GM11168 (cell line): ENCODE data around the gene COX4I2.
"Not testable (repeated sequence)": the region's sequence is repeated elsewhere in the genome, so short reads cannot be mapped to it uniquely, and the experiment has no call there.

Source experiments
- in situ Hi-C: fragments of 300-500 bp; cut with MboI; formaldehyde crosslinking; loops from one replicate; pipeline ENCODE4 v1.12.0; 2022; ENCODE audit warnings: low sequenced_read_pairs; ENCODE audit not compliant: unreplicated experiment

The COX4I2 gene

DNA sequence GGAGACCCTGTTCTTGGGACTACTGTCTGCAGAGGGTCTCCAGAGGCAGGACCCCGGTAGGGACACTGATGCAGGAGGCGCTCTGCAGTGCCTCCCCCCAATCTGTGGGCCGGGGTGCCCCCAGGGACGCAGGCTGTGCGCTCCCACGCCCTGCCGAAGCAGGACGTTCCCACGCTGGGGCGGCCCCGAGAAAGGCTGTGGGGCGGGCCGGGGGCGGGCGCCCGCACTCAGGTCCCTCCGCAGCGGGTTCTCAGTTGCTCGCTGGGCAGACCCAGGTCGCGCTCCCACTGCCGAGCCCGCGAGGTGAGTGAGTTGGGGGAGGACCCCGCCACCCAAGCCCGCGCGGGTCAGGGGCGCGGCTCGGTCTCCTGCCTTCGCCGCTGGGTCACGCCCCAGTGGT is at the start of gene COX4I2:
COX4I2 (plus strand) TSS at position 253 of the 400 bp plus-strand sequence. CDS start 1,106 bp downstream, outside the sequence.
- in situ Hi-C loops, result no loop called here

DNA sequence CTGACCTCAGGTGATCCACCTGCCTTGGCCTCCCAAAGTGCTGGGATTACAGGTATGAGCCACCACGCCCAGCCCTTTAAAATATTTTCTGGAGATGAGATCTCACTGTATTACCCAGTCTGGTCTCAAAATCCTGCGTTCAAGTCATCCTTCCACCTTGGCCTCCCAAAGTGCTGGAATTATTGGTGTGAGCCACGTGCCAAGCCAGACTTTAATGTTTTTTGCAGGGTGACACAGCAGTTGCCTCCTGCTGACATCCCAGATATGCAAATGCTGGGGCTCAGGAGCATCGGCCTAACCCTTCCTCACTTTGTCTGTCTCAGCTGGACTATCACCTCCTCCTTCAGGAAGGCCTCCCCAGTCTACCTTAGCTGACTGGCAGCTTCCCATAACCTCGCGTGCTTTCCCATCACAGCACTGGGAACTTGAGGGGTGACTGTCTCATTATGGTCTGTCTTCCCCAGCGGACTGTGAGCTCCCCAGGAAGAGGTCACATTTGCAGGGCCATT is 46.9 kb upstream of the COX4I2 start:
- in situ Hi-C loops, result no loop called here

DNA sequence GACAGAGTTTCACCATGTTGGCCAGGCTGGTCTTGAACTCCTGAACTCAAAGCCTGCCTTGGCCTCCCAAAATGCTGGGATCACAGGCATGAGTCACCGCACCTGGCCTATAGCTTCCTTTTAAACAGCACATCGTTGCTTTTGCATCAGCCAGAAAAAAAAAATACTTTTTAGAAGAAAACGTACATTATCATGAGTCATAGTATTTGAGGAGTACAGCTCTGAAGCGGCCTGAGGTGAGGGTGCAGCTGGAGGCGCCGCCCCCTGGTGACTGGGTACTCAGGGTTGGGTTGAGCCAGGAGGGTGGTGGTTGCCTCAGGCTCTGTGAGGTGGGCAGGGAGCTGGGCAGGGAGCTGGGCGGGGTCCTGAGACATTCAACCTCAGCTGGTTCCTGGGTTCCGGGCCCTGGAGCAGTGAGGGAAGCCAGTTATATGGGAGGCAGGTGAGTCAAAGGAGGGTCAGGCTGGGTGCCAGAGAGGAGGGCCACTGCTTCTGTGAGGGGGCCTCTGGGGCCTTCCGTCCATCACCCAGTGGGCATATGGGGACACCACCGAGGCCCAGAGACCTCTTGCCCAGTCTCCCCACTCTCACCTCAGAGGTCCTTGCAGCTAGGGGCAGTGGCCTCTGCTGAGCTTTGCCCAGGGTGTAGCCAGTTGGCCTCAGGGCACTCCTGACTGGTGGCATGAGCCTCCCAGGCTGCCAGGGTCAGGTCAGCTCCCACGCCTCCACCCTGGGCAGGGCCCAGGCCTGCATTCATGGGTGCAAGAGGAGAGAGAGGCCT is 44.3 kb upstream of the COX4I2 start:
- in situ Hi-C loops, result no loop called here

DNA sequence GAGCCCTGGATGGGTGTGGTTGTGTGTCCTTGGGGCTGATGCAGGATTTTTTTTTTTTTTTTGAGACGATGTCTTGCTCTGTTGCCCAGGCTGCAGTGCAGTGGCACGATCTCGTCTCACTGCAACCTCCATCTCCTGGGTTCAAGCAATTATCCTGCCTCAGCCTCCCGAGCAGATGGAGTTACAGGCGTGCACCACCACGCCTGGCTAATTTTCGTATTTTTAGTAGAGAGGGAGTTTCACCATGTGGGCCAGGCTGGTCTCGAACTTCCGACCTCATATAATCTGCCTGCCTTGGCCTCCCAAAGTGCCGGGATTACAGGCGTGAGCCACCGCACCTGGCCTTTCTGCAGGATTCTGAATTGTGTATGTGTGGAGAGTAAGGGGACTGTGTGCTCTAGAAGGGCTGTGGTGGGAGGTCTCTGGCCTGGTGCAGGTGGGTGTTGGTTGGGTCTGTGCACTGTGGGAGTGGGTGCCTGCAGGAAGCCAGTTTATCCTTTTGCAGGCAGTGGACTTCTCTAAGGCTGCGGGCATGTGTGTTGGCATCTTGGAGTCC is 43.6 kb upstream of the COX4I2 start:
- in situ Hi-C loops, result no loop called here

DNA sequence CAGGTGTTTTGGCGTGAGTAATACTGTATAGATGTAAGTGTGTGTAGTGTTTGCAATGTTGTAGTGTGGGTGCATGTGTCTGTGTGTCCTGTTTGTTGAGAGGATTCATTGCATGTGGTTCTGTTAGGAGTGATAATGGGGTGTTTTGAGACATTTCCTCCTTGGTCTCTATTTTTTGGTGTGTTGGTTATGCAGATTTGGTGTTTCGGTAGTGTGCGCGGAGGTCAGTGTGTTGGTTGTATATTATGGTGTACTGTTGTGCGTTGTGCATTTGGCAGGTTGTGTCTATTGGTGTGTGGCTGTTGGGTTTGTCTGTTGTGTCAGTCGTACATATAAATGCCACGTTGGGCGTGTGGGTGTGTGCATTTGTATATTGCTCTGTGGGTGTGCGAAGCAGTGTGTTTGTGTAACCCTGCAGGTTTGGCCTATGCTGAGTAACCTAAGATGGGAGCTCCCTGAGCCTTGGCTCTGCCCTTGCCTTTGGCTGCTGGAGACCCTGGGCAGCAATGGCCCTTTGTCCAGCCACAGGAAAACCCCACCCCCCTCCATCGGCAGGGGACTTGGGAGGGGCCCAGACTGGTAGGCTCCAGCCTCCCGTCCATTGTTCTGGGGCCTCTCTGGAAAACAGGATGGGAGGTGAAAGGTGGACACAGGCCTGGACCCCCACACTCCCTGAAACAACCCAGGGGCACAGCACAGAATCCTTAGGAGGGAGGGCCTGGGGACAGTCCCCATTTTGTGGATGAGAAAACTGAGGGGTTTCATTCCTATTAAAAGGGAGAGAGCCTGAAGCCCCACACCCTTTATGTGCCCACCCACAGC is 42.9 kb upstream of the COX4I2 start:
- in situ Hi-C loops, result no loop called here

DNA sequence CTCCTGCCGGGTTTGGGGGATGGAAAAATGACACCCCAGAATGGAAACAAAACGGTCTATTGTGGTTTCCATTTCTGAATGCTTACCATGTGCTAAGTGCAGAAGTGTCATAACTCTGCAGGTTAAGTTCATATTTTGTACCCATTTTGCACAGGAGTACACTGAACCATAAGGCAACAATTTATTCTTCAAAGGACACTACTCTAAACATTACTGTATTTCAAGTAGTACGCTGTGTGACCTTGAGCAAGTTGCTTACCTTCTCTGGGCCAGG is 42.4 kb upstream of the COX4I2 start:
- in situ Hi-C loops, result no loop called here

DNA sequence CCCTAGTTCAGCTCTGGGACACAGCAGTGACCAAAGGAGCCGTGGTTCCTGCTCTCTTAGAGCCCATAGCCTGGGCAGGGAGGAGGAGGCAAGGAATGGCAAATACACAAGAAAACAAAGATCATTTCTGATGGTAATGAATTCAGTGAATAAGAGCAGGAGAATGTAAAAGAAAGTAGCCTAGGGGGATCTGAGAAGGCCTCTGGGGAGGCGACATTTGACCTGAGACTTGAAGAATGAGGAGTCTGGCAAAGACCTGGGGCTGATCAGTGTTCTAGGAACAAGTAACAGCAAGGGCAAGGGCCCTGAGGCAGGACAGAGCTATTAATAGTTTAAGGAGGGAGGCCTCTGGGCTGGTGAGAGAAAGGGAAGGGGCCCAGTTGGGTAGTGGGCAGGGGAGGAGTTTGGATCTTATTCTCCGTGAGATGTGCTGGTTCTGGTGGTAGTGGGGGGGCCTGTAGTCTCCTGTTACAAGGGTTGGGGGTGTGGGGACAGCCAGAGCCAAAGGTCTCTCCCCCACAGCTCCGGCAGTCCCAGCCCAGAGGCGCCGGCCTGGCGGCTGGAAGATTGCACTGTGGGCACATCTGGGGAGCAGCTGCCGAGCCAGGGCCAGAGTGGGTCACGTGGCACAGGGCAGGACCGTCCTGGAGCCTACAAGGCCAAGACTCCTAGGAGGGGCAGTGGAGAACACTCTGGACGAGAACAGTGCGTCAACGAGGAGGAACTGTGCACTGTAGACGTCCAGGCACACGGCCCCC is 41.9 kb upstream of the COX4I2 start:
- in situ Hi-C loops, result no loop called here

DNA sequence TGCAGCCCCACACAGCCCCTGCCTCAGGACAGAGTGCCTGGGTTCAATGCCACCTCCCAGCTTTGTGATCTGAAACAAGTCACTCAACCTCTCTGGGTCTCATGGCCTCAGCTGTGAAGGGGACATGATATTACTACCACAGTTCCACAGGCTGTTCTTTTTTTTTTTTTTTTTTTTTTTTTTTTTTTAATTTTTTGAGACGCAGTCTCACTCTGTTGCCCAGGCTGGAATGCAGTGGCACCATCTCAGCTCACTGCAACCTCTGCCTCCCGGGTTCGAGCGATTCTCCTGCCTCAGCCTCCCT is 41.3 kb upstream of the COX4I2 start:
- in situ Hi-C loops, result not testable (repeated sequence)

DNA sequence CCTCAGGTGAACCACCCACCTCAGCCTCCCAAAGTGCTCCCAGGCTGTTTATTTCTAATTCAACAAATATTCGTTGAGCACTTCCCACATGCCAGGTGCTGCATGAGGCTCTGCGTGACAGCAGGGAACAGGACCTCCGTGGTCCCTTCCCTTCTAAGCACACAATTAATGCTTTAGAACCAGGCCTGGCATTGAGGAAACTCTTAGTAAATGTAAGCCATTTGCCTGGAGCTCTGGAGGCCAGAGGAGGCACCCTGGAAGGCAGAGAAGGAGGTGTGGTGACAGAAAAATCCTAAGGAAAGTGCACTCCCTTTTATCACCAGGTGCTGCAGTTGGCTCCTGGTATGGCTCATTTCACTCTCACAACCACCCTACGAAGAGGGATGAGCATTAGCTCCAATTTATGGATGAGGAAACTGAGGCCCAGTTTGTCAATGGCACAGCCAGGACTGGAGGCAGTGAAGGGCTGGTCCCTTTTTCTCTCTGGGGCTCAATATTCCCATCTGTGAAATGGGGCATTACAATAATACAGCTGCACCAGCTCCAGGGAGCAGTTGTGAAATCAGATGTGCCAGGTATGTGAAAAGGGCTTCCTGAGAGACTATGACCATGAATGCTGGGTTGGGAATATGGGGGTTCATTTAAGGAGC is 40.8 kb upstream of the COX4I2 start:
- in situ Hi-C loops, result no loop called here

DNA sequence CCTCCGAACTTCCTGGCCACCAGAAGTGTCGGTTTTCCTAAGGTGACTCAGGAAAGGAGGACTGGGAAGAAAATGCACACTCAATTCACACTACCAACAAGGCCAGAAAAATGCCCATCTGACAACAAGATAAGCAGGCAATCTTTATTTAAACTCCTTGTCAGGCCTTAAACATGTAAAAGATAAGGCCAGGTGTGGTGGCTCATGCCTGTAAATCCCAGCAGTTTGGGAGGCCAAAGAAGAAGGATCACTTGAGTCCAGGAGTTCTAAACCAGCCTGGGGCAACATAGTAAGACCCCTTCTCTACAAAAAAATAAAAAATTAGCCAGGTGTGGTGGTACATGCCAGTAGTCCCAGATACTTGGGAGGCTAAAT is 40.2 kb upstream of the COX4I2 start:
- in situ Hi-C loops, result no loop called here

DNA sequence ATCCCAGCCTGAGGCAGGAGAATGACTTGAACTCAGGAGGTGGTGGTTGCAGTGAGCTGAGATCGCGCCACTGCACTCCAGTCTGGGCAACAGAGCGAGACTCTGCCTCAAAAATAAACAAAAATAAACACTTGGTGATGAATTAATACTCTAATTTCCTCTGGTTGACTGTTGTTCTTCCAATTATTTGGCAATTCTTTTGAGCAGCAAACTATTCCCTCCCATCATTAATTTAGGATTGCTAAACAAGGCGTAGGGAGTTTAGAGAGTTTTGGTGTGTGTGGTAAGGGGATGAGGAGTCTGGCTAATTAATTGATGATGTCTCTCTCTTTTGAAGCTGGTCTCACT is 35.3 kb upstream of the COX4I2 start:
- in situ Hi-C loops, result no loop called here

DNA sequence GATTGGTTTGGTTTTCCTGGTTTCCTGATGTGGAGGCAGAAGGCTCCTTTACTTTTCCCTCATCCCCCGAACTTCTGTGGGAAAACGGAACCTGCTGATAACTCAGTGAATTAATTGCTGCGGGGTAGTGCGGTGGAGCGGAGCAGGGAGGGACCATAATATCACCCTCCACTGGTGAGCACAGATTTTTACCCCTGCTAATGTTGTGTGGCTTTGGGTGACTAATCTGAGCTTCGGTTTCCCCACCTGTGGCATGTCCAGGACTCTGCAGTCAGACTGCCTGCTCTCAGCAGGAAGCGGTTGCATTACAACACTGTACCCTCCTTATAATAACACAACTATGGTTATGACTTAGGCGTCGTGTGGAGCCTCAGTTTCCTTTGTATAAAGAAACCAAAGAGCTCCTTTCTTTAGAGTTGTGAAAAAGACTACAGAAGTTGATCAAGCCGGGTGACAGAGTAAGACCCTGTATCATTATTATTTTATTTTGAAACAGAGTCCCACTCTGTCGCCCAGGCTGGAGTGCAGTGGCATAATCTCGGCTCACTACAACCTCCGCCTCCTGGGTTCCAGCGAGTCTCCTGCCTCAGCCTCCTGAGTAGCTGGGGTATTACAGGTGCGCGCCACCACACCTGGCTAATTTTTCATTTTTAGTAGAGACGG is 34.8 kb upstream of the COX4I2 start:
- in situ Hi-C loops, result no loop called here

DNA sequence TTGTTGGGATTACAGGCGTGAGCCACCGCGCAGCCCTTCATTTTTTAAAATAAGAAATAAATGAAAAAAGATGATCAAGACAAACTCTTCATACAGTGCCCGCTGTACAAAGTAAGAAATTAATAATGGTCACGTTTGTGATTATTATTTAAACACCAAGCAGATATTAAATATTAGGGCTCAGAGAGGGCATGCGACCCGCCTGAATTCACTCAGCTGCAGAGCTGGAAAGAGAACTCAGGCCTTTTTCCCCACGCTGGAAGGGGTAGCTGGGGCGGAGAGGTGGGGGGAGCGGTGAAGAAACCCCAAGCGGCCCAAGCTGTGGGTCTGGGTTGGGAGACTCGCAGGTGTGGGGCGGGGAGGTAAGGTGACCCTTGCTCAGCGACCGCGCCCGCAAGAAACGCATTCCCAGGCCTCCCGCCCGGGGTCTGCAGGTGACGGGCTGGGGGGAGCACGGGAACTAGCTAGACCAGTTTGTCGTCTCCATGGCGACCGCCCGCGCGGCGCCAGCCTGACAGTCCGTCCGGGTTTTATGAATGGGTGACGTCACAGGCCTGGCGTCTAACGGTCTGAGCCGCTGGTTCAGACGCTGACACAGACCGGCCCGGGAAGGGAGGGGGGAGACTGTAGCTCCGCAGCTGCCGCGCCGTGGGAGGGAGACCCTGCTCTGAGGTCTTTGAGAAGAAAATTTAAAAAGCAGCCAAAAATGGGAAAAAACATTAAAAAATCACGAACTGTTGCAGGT is 33.7 kb upstream of the COX4I2 start:
- in situ Hi-C loops, result no loop called here

DNA sequence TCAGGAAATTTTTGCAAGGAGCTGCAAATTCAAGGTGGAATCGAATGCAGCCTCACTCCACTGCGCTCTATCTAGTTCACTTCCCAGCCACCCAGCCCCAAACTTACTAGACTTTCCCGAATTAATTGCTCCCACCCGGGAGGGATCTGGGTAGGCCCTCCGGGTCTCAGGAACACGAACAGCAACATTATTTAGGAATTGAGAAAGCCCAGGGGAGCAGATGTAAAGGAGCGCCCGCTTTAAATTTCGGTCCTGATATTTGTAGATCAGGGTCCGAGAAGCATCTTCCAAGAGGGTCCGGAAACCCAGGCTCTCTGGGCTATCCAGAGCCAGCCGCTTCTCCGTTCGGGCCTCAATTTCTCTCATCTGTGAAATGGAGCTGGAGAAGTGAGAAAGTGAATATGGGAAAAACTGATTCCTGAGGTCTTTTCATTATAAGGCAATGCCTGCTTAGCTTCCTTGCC is 33.1 kb upstream of the COX4I2 start:
- in situ Hi-C loops, result no loop called here

DNA sequence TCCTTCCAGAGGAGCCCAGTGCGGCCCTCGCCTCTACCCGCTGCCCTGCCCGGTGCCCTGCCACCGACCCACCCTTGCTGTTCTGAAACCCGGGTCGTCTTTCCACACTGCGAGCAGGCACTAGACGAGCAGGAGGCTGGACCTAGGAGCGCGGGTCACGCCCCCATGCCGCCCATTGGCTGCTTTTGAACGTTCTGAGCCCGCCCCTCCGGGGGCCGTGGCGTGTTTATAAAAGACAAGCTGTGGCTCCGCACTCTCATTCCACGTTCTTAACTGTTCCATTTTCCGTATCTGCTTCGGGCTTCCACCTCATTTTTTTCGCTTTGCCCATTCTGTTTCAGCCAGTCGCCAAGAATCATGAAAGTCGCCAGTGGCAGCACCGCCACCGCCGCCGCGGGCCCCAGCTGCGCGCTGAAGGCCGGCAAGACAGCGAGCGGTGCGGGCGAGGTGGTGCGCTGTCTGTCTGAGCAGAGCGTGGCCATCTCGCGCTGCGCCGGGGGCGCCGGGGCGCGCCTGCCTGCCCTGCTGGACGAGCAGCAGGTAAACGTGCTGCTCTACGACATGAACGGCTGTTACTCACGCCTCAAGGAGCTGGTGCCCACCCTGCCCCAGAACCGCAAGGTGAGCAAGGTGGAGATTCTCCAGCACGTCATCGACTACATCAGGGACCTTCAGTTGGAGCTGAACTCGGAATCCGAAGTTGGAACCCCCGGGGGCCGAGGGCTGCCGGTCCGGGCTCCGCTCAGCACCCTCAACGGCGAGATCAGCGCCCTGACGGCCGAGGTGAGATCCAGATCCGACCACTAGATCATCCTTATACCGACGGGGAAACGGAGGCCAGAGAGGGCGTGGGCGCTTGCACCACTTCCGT is 32.4 kb upstream of the COX4I2 start, which contains the start of gene ID1:
ID1 (plus strand) TSS at position 259 of the 871 bp plus-strand sequence; CDS start at position 358, 99 bp downstream.
- in situ Hi-C loops, result no loop called here

DNA sequence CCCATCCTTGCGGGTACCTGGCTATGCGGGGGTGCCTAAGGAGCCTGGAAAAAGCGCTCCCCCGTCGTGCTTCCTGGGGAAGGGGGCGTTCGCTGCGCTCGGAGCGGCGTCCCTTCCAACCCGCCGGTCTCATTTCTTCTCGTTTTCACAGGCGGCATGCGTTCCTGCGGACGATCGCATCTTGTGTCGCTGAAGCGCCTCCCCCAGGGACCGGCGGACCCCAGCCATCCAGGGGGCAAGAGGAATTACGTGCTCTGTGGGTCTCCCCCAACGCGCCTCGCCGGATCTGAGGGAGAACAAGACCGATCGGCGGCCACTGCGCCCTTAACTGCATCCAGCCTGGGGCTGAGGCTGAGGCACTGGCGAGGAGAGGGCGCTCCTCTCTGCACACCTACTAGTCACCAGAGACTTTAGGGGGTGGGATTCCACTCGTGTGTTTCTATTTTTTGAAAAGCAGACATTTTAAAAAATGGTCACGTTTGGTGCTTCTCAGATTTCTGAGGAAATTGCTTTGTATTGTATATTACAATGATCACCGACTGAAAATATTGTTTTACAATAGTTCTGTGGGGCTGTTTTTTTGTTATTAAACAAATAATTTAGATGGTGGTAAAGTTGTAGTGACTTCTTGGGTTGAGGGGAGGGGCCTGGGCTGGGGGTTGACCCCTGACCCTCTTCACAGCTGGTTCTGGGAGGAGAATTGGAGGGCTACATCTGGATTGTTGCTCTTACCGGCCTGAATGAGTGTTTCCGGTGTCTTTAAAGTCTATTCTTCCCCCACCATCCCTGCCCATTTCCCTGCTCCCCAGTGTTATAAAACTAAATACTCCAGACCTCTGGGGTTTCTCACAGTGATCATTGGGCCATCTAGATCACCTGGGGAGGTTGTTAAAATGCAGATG is 31.6 kb upstream of the COX4I2 start:
- in situ Hi-C loops, result no loop called here
